Keratinocyte (primary cell): ENCODE data around the gene CBFA2T3. TPM values are rescaled to one million over a fixed set of nuclear protein-coding genes. Genes with fewer than 3 reads are reported as not detected.

ENCODE experiments used
- DNase-seq: peaks from one replicate; pipeline ENCODE4 v3.0.0-alpha.2; 2011; ENCODE audit warnings: low read depth, missing footprints, low spot score
- FAIRE-seq: peaks from 2 replicates; lab custom pipeline; 2011; peaks lifted over from hg19 to GRCh38; lab: Jason Lieb, UNC
- H2AFZ ChIP-seq: 2 replicates; pipeline ENCODE4 v1.6.0; 2012; ENCODE audit warnings: low read length, control low read depth, inconsistent platforms; ENCODE audit not compliant: control insufficient read depth
- H3K27ac ChIP-seq: 2 replicates; pipeline ENCODE4 v1.5.1; 2011; ENCODE audit warnings: low read length; ENCODE audit not compliant: control insufficient read depth, insufficient read depth
- H3K27me3 ChIP-seq: 3 replicates; pipeline ENCODE4 v1.6.0; 2011; ENCODE audit warnings: low read length; ENCODE audit not compliant: control insufficient read depth, insufficient read depth; ENCODE audit errors: extremely low read depth
- H3K36me3 ChIP-seq, 2 experiments: 2 replicates in 1 of 2; 3 replicates in 1 of 2; pipeline ENCODE4 v1.5.1; 2011; ENCODE audit warnings: low read length in 2 of 2, mild to moderate bottlenecking in 1 of 2; ENCODE audit not compliant: control insufficient read depth in 2 of 2, insufficient read depth in 2 of 2; ENCODE audit errors: extremely low read depth in 1 of 2
- H3K4me1 ChIP-seq: 3 replicates; pipeline ENCODE4 v1.5.1; 2011; ENCODE audit warnings: low read length; ENCODE audit not compliant: control insufficient read depth, insufficient read depth; ENCODE audit errors: extremely low read depth
- H3K4me2 ChIP-seq: 3 replicates; pipeline ENCODE4 v1.6.0; 2011; ENCODE audit warnings: low read depth, low read length; ENCODE audit not compliant: control insufficient read depth, insufficient read depth; ENCODE audit errors: extremely low read depth
- H3K4me3 ChIP-seq, 3 experiments: fragments of 200-600 bp in 1 of 3; sonication (generic) in 1 of 3; 2 replicates in 2 of 3; 3 replicates in 1 of 3; pipeline ENCODE4 v1.5.1; 2011 to 2016; ENCODE audit warnings: low read length in 3 of 3, mild to moderate bottlenecking in 3 of 3, control low read depth in 2 of 3, inconsistent platforms in 1 of 3, low read depth in 1 of 3, mixed read lengths in 1 of 3, mixed run types in 1 of 3, moderate library complexity in 1 of 3; ENCODE audit not compliant: control insufficient read depth in 2 of 3, insufficient read depth in 2 of 3; ENCODE audit errors: extremely low read depth in 1 of 3
- H3K79me2 ChIP-seq: 2 replicates; pipeline ENCODE4 v1.6.0; 2012; ENCODE audit warnings: low read length; ENCODE audit not compliant: control insufficient read depth, insufficient read depth
- H3K9ac ChIP-seq: 3 replicates; pipeline ENCODE4 v1.6.0; 2011; ENCODE audit warnings: low read length; ENCODE audit not compliant: control insufficient read depth, insufficient read depth; ENCODE audit errors: extremely low read depth
- H3K9me1 ChIP-seq: 3 replicates; pipeline ENCODE4 v1.6.0; 2011; ENCODE audit warnings: low read length; ENCODE audit not compliant: control insufficient read depth, insufficient read depth; ENCODE audit errors: extremely low read depth
- H3K9me3 ChIP-seq: 2 replicates; pipeline ENCODE4 v1.5.1; 2012; ENCODE audit warnings: low read depth, low read length; ENCODE audit not compliant: control insufficient read depth
- H4K20me1 ChIP-seq: 3 replicates; pipeline ENCODE4 v1.6.0; 2011; ENCODE audit warnings: low read length; ENCODE audit not compliant: control insufficient read depth, insufficient read depth; ENCODE audit errors: extremely low read depth
- CTCF ChIP-seq, 3 experiments: IDR thresholded peaks in 1 of 3; conservative IDR thresholded peaks in 1 of 3; optimal IDR thresholded peaks in 1 of 3; 2 replicates in 2 of 3; 3 replicates in 1 of 3; pipeline versions ENCODE3 to v1.5.1; 2011; ENCODE audit warnings: low read length in 3 of 3, mild to moderate bottlenecking in 3 of 3, moderate library complexity in 2 of 3, control low read depth in 1 of 3, inconsistent platforms in 1 of 3; ENCODE audit not compliant: insufficient read depth in 2 of 3; ENCODE audit errors: extremely low read depth in 1 of 3
- EZH2 ChIP-seq: IDR thresholded peaks from one replicate; pipeline ENCODE4 v1.6.1; 2012; ENCODE audit warnings: inconsistent platforms, mild to moderate bottlenecking, low read length, moderate library complexity
- dilution Hi-C: fragments of 300-500 bp; cut with MboI; formaldehyde crosslinking; loops from one replicate; pipeline ENCODE4 v1.7.0; 2020; ENCODE audit warnings: low sequenced_read_pairs; ENCODE audit not compliant: extremely low pct_ligation_motif_present
- polyA plus RNA-seq, 5 experiments: library from polyadenylated mRNA; depleted of rRNA in 3 of 5; stranded (reverse) in 3 of 5; stranded (forward) in 1 of 5; unstranded in 1 of 5; fragments of >200 nt; gene quantifications; 1 replicate in 1 of 5; 2 replicates in 3 of 5; 3 replicates in 1 of 5; pipeline versions ENCODE4 v1.2.1 to v1.2.3, GENCODE V29; 2011 to 2012; ENCODE audit warnings: missing spikeins in 2 of 5, low read depth in 1 of 5, low replicate concordance in 1 of 5

Gene CBFA2T3
- polyA plus RNA-seq, 1 donor (not counting 4 experiments of a cell fraction or from before 2014, with no cell fraction given), result 0.08 TPM

- dilution Hi-C loops, result no loop called here
- Histone ChIP-seq H3K36me3 (peaks cover 3 to 18% of the 10 kb centered on the region in 2 experiments), H3K27ac (no peak overlapping the region), H3K79me2 (no peaks in the 10 kb centered on the region), H3K9me3 (no peaks in the 10 kb centered on the region), H3K4me3 (no peak overlapping the region), H3K27me3 (peaks cover 4% of the 10 kb centered on the region), H3K4me2 (no peak overlapping the region), H4K20me1 (no peaks in the 10 kb centered on the region), H2AFZ (no peak overlapping the region), H3K9me1 (no peaks in the 10 kb centered on the region), H3K4me1 (no peaks in the 10 kb centered on the region), H3K9ac (no peak overlapping the region)
- no peak for FAIRE-seq
- TF ChIP-seq CTCF (optimal IDR thresholded peaks at IDR 0.05 in 1 of 3, IDR thresholded peaks at IDR 0.05 in 1 of 3, conservative IDR thresholded peaks at IDR 0.05 in 1 of 3; ENCODE audit: extremely low read depth in 1 of 3, insufficient read depth in 2 of 3, low read length in 3 of 3) (no peak), EZH2 (no peak)
- no peak for DNase-seq
Measured at GRCh38 chr16:88862968-88863367, 114.0 kb downstream of the CBFA2T3 start.

- dilution Hi-C loops, result no loop called here
- FAIRE-seq, result no peak
- no peak overlapping the region for H3K9ac ChIP-seq
Measured at GRCh38 chr16:88861359-88861758, 115.6 kb downstream of the CBFA2T3 start.

More at GRCh38 chr16:88861359-88861758, 115.6 kb downstream of the CBFA2T3 start:
- Histone ChIP-seq H3K79me2 (peaks cover 3% of the 10 kb centered on the region), H3K4me2 (no peak overlapping the region), H3K9me1 (no peaks in the 10 kb centered on the region), H3K27me3 (no peaks in the 10 kb centered on the region), H3K4me1 (no peaks in the 10 kb centered on the region), H4K20me1 (no peaks in the 10 kb centered on the region), H3K9me3 (no peaks in the 10 kb centered on the region), H3K36me3 (peaks cover 3 to 18% of the 10 kb centered on the region in 2 experiments), H2AFZ (no peak overlapping the region), H3K27ac (no peak overlapping the region), H3K4me3 (no peak overlapping the region)
- TF ChIP-seq EZH2 (no peak), CTCF (optimal IDR thresholded peaks at IDR 0.05 in 1 of 3, IDR thresholded peaks at IDR 0.05 in 1 of 3, conservative IDR thresholded peaks at IDR 0.05 in 1 of 3; ENCODE audit: extremely low read depth in 1 of 3, insufficient read depth in 2 of 3, low read length in 3 of 3) (no peak)
- DNase-seq, result no peak
